Stimulated activated CD8-positive, alpha-beta memory T cell treated with anti-CD3 and anti-CD28 coated beads, Interleukin-2, amount 100 ng/mL, for 1 hour (primary cell): ENCODE results near the gene PCNX2.

Experiments
- DNase-seq, 2 donors: peaks; one replicate each; pipeline ENCODE4 v3.0.0-alpha.2; 2020; ENCODE audit warnings: low read depth in 2 of 2

PCNX2 gene, protein sequence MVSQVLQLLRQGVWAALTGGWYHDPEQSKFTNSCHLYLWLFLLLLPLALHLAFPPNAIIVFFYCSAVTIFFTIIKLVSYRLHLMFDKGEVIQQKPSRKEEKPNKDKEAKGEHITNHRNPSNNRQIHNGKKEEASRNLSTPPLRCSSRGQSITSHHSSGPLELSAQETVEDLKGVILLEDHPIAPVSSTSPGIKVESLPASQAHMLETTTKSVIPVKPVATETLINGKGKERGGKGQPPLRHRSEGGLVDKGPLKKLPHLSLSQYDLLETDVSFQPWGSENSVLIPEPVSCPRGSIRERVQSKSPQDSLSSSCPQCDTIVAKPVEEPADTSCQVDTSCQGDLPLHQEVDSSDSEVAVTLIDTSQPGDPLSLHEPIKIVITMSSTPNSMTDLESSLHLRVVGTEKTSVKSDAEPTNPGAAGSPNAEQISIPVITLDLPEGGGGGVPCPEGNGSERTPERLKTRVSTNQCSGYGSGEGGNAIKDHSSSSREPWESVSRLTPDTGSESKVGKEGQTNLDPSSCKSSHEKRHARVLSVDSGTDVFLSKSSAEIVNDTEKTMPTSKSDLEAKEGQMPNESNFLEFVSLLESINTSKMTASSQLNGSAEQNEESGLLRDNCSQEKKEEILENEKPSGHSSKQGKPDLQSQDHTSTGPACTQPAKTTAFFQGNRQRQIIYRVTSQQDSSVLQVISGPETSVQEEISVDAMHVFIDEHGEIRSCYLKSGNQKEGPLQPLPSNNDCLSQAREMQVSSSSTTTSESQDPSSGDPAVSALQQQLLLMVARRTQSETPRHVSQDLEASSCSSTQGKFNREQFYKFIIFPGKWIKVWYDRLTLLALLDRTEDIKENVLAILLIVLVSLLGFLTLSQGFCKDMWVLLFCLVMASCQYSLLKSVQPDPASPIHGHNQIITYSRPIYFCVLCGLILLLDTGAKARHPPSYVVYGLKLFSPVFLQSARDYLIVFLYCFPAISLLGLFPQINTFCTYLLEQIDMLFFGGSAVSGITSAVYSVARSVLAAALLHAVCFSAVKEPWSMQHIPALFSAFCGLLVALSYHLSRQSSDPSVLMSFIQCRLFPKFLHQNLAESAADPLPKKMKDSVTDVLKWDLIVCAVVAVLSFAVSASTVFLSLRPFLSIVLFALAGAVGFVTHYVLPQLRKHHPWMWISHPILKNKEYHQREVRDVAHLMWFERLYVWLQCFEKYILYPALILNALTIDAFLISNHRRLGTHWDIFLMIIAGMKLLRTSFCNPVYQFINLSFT (N-terminal part only)

DNA sequence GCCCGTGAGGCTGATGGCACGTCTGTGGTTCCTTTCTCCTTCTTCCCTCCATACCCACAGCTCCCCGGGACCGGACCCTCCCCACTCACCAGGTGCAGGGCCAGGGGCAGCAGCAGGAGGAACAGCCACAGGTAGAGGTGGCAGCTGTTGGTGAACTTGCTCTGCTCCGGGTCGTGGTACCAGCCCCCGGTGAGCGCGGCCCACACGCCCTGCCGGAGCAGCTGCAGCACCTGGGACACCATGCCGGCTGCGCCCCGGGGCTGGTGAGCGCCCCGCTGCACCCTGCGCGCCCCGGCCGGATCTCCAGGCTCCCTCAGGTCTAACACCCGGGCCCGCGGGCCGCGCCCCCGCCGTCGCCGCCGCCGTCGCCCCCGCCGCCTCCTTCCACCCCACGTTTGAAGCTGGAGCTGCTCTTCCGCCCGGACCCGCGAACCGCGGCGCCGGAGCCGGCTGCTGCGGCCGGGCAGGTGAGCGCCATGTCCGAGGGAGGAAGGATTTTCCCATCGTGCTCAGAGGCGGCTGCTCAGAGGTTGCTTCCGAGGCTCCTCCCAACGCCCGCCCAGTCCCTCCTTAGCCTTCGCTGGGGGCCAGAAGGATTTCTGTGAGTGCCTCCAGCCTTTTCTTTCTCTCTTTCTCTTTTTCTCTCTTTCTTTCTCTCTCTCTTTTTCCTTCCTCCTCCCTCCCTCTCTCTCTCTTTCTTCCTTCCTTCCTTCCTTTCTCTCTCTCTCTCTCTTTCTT is at the start of gene PCNX2:
Gene PCNX2, minus strand, starts transcription at position 489 of the 738 bp plus-strand sequence. Its CDS starts 247 bp downstream, at position 242.
- peak; percentile 25 to 36 for DNase-seq

DNA sequence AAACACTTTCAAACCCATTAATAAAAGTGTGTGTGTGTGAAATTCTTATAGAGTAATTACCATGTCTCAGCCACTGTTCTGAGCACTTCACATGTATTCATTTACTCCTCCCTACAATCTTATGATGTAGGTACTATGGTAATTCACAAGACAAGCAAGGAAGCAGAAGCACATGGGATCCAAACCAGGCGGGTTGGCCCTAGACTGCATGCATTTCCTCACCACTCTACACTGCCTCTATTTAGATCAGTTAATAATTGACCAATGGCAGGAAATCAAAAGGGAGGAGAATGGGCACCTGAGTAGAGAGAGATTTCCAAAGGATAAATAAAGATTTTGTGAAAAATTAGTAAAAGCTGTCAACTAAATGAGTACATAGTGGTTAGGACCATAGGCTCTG is 47.7 kb upstream of the PCNX2 start:
- no peak for DNase-seq

DNA sequence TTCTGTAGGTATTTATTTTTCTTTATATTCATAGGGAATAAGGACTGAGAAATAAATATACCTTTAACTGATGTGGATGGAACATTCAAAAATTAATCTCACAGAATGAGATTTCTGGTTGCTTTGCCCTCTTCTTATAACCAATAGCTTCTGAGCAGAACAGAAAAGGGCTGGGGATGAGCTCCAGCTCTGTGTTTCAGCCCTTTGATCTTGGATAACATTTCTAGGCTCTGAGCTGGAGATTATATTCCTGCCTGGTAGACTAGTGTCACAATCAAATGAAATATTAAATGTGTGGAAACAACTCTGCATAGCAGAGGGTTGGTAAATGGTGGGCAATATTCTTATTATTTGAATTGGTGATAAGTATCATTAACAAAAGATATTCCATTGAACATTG is 46.6 kb upstream of the PCNX2 start:
- no peak for DNase-seq

DNA sequence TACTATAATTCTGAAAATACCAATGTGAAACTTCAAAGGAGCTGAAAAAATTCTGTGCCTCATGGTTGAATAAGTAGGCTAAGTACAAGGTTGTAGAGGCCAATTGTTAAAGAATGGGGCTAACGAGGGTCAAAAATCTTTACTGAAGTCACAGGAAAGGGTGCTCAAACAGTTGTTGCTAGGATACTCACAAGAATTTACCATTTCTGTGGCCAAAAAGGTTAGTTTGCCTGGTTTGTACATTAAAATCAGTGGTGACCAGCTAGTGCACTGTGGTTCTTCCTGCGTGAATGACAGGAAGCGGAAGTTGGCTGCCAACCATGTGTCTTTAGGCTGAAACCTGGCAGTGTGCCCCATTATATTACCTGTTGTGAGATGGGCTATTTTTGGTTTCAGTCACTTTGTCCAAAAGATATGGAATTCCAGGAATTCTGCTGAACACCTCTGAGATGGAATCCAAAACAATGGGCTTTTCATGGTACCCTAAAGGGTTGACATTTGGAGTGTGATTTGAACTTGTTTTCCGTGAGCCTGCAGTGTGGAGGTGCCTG is 45.5 kb upstream of the PCNX2 start:
- no peak for DNase-seq

DNA sequence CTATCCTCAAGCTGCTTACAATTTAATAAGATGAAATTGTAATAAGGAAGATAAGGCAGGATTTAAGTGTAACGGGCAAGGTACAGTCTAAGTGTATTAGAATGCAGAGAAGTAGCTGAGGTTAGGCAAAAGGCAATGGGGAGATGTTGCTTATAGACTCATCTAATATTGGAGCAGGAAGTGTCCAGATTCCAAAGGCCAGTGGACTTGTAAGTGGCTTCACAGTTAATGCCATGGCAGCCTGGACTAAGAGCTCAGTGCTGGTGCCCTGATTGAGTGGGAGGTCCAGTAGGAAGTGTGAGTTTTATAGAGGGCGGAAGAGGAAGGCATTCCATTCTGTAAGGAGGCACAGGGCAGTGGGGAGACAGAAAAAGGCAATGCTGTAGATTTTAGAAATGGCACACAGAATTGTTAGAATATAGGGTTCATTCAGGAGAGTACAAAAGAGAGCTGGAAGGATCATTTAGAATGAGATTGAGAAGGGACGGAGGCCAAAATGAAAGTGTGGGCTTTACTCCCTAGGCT is 44.6 kb upstream of the PCNX2 start:
- no peak for DNase-seq

DNA sequence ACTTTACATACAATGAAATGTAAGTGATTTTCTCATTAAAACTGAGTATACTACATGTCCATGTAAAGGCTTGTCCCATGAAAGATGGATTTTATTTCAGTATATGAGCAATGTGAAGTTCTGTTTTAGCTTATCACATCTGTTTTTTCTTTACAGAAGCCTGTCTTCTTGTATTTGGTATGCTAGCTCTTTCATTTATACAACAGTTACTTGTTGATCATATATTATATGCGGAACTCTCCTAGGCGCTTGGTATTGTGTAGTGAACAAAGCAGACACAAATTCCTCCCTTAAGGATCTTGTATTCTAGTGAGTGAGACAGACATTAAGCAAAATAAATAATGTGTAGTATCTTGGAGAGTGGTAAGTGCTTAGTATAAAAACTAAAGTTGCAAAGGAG is 42.6 kb upstream of the PCNX2 start:
- no peak for DNase-seq

DNA sequence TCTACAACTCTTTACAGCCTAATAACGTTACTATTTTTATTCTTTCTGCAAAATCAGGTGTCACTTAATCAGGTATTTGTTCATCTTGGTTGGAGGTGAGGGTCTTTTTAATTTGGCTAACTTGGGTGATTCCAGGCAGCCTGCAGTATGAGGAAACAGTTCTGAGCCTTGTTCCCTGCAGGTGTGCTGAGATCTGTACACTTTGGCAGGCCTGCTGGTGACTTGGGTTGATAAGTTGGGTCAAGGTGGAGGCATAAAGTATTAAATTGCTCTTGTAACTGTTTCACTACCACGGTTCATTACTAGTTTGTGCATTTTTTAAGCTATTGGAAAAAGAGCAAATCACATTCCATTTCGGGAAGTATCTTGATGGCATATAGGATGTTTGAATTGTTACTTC is 42.0 kb upstream of the PCNX2 start:
- no peak for DNase-seq

DNA sequence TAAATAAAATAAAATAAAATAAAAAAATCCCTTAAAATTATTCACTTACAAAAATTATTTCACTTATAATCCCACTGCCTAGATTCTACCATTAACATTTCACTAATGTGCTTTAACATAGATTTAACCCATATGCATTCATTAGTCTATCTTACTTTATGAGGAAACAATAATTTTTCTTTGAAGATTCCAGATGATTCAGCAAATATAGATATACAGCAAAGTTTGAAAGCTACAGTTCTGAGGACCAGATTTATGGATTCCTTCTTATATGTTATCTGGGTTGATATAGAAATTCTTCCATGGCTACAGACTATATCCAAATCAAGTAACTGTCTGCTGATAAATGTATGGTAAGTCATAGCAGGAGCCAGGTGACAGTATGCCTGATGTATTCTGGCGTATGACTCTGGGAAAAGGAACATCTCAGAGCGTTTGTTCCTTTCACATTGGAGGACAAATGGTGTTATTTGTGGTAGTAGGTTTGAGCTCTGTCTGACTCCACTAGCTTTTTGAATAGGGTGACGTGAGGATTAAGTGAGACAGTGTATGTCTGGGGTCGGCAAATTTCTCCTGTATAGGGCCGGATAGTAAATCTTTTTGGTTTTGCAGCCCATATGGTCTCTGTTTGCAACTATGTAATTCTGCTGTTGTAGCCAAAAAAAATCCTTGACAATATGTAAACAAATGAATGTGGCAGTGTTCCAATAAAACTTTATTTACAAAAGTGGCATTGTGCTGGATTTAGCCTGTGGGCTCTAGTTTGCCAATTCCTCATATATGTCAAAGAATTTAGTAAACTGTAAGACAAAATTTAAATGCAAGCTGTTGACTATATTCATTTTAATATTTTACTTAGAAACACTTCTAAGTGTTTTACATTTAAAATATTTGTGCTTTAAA is 41.3 kb upstream of the PCNX2 start:
- DNase-seq, result no peak

DNA sequence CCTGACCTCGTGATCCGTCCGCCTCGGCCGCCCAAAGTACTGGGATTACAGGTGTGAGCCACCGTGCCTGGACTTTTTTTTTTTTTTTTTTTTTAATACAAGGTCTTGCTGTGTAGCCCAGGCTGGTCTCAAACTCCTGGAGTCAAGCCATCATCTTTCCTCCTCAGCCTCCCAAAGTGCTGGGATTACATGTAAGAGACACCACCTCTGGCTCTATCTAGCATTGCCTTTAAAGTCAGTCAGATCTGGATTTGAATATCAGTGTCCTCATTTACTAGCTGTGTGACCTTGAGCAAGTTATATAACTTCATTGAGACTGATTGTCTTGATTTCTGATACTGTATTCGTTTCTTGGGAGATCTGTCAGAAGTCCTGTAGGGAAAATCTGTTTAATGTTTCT is 38.6 kb upstream of the PCNX2 start:
- DNase-seq, result no peak

DNA sequence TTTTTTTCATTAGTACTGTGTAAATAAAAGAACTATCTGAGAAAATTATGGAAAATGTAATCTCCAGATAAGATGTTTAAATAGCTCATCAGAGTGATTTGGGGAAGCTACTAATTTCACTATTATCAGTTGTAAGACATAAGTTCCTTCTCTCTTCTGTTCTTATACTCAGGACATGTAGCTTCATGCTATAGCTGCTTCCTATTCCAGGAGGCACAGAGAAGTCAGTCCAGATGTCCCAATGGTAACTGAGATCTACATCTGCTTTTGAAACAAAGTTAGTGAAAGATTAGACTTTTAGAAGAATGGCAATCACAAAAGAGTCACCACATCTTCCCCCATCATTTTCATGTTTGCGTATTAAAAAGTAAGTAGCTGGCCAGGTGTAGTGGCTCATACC is 37.6 kb upstream of the PCNX2 start:
- no peak for DNase-seq

DNA sequence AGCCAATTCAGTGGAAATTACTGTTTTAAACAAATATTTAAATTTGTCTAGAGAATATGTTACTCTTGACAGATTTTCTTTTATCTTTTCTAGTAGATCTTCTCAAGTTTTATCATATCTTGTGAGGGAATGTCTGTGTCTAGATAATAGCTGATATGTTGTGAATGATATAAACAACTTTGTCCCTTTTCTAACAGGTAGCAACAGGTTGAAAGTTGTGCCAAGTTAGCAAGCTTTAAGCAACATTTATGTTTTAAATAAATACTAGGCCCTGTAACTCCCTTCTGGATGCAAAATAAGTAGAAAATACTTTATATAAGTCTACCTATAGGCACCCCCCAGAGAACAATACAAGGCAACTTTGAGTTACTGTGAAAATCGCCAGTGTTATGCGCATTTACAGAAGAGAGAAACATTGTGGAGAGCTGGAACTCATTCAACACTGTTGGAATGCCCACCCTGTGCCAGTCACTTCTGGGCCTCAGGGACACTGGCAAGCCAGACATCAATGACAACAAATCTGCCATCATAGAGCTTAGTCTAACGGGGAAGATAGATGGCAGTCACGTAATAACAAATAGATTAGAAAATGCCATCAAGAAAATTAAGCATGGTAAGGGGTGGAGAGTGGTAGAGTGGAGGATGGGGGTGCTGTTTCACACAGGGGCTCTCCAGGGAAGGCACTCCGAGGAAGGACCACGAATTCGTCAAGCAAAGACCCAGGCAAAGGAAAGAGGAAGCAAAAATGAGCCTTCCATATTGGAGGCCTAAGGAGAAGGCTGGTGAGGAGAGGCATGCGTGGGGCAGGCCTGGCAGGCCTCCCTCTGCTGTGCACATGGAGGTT is 36.4 kb upstream of the PCNX2 start:
- DNase-seq, result no peak

DNA sequence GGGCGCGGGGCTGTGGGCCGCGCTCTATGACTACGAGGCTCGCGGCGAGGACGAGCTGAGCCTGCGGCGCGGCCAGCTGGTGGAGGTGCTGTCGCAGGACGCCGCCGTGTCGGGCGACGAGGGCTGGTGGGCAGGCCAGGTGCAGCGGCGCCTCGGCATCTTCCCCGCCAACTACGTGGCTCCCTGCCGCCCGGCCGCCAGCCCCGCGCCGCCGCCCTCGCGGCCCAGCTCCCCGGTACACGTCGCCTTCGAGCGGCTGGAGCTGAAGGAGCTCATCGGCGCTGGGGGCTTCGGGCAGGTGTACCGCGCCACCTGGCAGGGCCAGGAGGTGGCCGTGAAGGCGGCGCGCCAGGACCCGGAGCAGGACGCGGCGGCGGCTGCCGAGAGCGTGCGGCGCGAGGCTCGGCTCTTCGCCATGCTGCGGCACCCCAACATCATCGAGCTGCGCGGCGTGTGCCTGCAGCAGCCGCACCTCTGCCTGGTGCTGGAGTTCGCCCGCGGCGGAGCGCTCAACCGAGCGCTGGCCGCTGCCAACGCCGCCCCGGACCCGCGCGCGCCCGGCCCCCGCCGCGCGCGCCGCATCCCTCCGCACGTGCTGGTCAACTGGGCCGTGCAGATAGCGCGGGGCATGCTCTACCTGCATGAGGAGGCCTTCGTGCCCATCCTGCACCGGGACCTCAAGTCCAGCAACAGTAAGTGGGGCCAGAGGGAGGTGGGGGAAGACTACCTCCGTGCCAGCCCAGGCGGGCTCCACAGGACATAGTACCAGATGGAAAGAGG is 32.8 kb upstream of the PCNX2 start:
- no peak for DNase-seq

DNA sequence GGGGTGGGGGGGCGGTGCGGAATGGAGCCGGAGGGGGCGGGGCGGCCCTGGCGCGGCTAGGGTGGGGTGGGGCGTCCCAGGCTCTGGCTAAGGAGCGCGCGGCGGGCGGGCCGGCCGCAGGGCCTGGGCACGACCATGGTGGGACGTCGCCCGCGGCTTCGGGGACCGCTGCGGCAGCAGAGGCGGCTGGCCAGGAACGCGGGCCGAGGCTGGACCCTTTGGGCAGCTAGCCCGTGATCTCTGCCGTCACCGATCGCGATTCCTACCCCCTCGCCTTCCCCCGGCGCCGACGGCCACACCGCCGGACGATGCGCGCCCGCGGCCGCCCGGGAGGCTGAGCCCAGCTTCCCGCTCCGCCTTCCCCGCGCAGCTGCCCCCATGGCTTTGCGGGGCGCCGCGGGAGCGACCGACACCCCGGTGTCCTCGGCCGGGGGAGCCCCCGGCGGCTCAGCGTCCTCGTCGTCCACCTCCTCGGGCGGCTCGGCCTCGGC is 32.2 kb upstream of the PCNX2 start, which contains the start of gene MAP3K21:
Gene MAP3K21, plus strand, starts transcription at position 74 of the 491 bp plus-strand sequence. Its CDS starts 305 bp downstream, at position 379.
- DNase-seq, result no peak

DNA sequence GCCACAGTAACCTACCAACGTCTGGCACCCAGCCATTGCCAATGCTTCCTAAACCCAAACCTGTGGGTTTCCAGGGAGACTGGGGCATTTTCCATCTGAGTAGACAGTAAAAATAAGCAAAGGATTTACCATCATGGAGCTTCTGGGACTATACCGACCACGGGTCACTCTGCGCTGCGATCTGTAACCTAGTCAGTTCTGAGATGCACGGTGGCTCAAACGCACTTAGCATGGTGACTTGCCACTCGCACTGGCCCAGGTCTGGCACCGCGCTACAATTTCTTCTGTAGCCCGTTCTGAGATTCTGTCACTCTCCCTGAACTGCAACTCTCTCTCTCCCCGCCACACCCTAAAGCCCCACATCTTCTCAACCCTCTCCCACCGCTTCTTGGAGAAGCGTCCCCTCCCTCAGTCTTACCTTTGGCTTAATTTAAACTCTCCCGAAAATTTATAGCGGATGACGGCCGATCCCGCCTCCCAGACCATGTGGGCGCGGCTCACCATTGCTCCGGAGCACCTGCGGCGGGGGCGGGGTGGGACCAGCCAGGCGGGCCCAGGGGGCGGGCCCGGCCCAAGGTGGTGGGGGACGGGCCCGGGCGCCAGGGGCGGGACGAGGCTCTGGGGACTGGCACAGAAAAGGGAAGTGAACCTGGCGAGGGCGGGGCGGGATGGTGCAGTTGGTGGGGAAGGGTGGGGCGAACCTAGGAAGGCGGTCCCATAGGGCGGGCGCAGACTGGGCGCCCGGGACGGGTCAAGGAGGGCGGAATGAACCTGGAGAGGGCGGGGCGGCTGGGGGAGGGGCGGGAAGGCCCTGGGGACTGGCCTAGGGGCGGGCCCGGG is 31.5 kb upstream of the PCNX2 start:
- DNase-seq, result peak; percentile 62 to 78

DNA sequence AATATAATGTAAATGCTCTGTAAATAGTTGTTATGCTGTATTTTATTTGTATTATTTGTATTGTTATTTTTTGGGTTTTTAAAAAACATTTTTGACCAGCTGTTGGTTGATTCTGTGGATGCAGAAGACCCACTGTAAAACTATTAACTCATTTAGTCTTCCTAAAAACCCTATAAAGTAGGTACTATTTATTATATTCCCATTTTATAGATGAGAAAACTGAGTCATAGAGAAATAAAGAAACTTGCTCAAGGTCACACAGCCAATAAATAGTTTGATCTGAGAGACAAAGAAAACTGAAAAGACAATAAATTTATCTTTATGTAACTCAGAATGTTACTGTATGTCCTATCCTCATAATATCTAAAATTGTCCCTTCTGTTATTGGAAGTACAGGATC is 30.8 kb upstream of the PCNX2 start:
- DNase-seq, result no peak

DNA sequence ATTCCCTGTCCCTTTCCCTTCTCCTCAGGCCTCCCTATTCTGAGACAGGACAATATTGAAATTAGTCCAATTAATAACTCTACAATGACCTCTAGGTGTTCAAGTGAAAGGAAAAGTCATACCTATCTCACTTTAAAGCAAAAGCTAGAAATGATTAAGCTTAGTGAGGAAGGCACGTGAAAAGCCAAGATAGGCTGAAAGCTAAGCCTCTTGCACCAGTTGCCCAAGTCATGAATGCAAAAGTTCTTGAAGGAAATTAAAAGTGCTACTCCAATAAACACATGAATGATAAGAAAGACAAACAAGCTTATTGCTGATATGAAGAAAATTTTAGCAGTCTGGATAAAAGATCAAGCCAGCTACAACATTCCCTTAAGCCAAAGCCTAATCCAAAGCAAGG is 28.2 kb upstream of the PCNX2 start:
- no peak for DNase-seq

DNA sequence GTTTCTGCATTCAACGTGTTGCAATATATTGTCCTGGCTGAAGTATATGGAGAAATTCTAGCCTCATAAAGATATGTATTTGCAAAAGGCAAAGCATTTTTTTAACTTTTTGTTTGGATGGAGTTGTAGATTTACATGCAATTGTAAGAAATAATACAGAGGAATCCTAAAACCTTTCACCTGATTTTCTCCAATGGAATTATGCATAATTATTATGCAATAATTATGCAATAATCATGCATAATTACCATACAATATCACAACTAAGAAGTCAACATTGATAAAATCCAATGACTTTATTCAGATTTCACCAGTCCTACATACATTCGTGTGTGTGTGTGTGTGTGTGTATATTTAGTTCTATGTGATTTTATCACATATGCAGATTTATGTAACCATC is 24.5 kb upstream of the PCNX2 start:
- DNase-seq, result no peak
